ENCODE data around the gene DGCR2.

GRCh38 chr22:19086896-19087295 is 35.3 kb downstream of the DGCR2 start:
- TF ChIP-seq EZH2phosphoT487 (IDR thresholded peaks at IDR 0.05; ENCODE audit: low read depth) (no peak), CTCF (IDR thresholded peaks at IDR 0.05; ENCODE audit: low read depth, low read length) (no peak)

Measured in OCI-LY3 (cell line).